HG02588 (cell line): ENCODE results near the gene RBM15.

Source experiments
- ATAC-seq: cut with Tn5 transposase; IDR thresholded peaks from one replicate; pipeline ENCODE4 v1.9.1; 2021; ENCODE audit warnings: mild to moderate bottlenecking, moderate library complexity; ENCODE audit not compliant: unreplicated experiment

Gene RBM15

DNA sequence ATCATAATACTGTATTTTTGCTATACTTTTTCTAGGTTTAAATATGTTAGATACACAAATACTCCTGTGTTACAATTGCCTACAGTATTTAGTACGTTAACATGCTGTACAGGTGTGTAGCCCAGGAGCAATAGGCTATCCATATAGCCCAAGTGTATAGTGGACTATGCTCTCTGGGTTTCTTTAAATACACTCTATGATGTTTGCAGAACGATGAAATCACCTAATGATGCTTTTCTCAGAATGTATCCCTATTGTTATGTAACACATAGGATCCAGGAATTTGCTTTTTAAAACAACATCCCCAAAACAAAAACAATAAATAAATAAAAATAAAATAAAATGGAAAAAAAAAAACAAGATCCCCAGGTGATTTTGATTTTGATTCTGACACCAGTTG, 18.1 kb upstream of the RBM15 start:
- no peak for ATAC-seq

DNA sequence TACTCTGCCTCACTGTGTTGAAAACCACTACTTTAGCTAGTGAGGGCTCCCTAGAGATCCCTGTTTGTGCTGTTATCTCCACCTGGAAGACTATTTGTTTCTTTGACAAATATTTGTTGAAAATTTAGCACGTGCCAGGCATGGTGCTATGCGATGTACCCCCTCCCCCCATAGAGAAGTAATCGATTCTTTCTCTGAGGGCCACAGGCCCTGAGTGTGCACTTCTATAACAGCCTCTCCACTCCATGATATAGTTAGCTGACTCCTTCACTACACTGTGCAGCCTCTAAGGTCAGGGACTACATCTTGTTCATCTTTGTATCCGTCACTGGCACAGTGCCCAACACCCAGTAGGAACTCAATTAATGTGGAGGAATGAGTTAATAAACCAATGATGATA, 17.3 kb upstream of the RBM15 start:
- no peak for ATAC-seq

GRCh38 chr1:110324667-110325066, 14.5 kb upstream of the RBM15 start:
- no peak for ATAC-seq

- ATAC-seq = no peak
Observed at GRCh38 chr1:110326826-110327225, 12.4 kb upstream of the RBM15 start.

GRCh38 chr1:110328274-110328673, 10.9 kb upstream of the RBM15 start:
- ATAC-seq = no peak

- ATAC-seq = no peak
Observed at GRCh38 chr1:110328700-110329099, 10.5 kb upstream of the RBM15 start.

- ATAC-seq = no peak
Observed at GRCh38 chr1:110335265-110335664, 3.9 kb upstream of the RBM15 start.

DNA sequence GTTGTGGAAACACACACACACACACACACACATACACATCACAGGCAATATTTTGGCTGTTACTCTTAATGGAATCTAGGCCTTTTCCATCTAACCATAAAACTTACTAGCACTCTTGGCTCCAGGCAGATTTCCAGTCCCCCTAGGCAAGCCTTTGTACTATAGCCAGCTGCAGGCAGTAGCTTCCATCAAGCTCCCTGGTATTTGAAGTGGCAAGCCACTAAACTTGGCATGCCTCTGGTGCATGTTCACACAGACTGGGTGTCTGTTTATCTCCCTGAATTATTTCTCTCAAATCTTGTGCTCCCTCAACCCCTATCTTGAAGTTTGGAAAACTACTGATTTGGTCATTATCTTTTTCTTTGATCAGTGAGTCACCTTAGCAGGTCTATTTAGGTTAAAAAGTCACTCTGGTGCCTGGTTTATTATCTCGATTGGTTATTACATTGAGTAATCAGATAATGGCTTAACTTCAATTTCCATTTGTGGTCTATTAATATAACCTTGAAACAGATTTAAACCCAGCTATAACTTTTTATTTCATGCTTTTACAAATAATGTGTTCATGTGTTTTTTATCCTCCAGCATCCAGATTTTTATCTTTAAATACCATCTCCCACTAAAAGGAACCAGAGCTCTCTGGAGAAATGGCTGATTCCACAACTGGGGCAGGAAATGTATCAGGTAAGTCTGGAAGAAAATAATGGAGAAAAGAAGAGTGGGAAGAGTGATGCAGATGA, 2.7 kb upstream of the RBM15 start:
- no peak for ATAC-seq

GRCh38 chr1:110337704-110338308, 1.4 kb upstream of the RBM15 start:
- no peak for ATAC-seq

- ATAC-seq = peak; percentile 68
Observed at GRCh38 chr1:110338309-110338885, 780 bp upstream of the RBM15 start.

DNA sequence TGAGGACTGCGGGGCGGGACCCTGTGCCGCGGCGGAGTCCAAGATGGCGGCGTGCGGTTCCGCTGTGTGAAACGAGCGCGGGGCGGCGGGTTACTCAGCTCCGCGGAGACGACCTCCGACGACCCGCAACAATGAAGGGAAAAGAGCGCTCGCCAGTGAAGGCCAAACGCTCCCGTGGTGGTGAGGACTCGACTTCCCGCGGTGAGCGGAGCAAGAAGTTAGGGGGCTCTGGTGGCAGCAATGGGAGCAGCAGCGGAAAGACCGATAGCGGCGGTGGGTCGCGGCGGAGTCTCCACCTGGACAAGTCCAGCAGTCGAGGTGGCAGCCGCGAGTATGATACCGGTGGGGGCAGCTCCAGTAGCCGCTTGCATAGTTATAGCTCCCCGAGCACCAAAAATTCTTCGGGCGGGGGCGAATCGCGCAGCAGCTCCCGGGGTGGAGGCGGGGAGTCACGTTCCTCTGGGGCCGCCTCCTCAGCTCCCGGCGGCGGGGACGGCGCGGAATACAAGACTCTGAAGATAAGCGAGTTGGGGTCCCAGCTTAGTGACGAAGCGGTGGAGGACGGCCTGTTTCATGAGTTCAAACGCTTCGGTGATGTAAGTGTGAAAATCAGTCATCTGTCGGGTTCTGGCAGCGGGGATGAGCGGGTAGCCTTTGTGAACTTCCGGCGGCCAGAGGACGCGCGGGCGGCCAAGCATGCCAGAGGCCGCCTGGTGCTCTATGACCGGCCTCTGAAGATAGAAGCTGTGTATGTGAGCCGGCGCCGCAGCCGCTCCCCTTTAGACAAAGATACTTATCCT, 430 bp downstream of the RBM15 start:
- no peak for ATAC-seq

- no peak for ATAC-seq
Observed at GRCh38 chr1:110340207-110340468, 961 bp downstream of the RBM15 start.

DNA sequence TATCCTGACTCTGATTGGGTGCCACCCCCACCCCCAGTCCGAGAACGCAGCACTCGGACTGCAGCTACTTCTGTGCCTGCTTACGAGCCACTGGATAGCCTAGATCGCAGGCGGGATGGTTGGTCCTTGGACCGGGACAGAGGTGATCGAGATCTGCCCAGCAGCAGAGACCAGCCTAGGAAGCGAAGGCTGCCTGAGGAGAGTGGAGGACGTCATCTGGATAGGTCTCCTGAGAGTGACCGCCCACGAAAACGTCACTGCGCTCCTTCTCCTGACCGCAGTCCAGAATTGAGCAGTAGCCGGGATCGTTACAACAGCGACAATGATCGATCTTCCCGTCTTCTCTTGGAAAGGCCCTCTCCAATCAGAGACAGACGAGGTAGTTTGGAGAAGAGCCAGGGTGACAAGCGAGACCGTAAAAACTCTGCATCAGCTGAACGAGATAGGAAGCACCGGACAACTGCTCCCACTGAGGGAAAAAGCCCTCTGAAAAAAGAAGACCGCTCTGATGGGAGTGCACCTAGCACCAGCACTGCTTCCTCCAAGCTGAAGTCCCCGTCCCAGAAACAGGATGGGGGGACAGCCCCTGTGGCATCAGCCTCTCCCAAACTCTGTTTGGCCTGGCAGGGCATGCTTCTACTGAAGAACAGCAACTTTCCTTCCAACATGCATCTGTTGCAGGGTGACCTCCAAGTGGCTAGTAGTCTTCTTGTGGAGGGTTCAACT, 2.1 kb downstream of the RBM15 start:
- no peak for ATAC-seq

GRCh38 chr1:110341872-110342331, 2.7 kb downstream of the RBM15 start:
- ATAC-seq = no peak

DNA sequence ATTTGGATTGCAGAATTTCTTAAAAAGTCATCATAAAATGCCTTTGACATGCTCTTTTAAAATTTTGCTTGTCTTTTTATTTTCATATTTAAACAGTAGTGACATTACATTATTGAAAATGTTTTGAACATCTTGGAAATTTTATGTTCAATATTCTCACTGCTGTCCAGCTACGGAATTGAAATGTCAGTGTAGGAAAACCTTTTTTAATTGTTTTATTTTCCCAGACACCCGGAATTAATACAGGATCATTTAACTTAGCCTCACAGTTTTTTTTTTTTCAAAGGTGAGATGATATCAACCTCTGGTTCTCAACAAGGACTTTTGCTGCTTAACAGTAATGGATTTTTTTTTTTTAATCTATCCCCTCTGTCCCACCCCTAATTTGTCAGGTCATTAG, 4.1 kb downstream of the RBM15 start:
- no peak for ATAC-seq

GRCh38 chr1:110344152-110344551, 5.0 kb downstream of the RBM15 start:
- no peak for ATAC-seq

- no peak for ATAC-seq
Observed at GRCh38 chr1:110345480-110345879, 6.3 kb downstream of the RBM15 start.

GRCh38 chr1:110346690-110347089, 7.5 kb downstream of the RBM15 start:
- ATAC-seq = no peak

DNA sequence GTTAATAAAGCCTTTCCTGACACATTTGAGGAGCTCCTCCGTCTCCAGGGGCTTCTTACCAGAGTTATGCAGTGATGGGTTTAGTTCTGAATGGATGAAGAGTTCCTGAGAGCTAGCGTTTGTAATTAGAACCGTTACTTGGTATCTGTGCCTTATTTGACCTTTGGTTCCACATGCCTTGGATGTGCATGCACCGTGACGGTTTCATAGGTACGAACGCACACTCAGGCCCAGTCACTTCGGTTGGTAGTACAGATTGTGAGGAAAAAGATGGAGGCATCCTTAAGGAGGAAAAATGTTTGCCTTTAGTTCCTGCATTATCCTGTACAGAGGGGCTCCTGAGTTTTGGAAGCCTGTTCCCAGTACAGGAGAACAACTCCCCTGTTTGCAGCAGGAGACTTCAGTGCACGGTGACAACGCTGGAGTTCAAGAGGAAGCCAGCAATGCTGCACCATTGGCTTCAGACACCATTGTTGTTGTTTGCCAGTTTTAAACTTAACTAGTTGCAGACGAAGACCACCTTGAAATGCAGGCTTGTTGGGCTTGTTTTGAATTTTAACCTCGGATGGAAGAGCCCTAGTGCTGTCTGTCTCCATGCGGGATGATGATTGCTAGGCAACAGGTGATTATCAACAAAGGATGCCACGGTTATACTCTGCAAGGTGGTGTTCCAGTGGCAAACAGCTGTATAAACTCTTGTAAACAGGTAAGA, 8.2 kb downstream of the RBM15 start:
- no peak for ATAC-seq

DNA sequence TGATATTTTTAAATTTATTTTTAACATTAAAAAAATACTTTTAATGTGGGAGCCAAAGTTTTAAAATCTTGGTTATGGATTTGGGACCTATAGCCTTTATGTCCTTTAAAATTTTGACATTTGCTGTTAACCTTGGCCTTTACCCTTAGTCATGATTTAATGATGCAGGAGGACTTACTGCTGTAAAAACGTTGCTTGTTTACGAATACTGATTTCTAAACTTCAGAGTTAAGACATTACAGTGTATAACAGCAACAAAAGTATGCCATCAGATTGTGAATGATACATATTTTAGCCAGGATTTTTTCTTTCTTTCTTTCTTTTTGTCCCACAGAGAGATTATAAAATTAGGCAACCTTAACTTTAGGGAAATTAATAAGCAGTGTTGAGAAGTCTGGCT, 8.9 kb downstream of the RBM15 start:
- ATAC-seq = no peak

- no peak for ATAC-seq
Observed at GRCh38 chr1:110348771-110349170, 9.6 kb downstream of the RBM15 start.
